Heart right ventricle (tissue), 16 donors: ENCODE results near the gene PNMA8C. TPM values are rescaled to one million over a fixed set of nuclear protein-coding genes. Genes with fewer than 3 reads are reported as not detected.
A peak's percentile ranks its signal among the peaks of the same experiment; 100 is the strongest.

Experiments
- ATAC-seq, 8 donors: fragments of 200-7000 bp; cut with Tn5 transposase; one replicate each; pipeline ENCODE4 v1.9.1; 2020; ENCODE audit warnings: mild to moderate bottlenecking in 8 of 8, moderate library complexity in 8 of 8, moderate number of reproducible peaks in 1 of 8
- DNase-seq, 2 donors: peaks; one replicate each; pipeline ENCODE4 v3.0.0-alpha.2; 2020
- H3K27ac ChIP-seq, 10 donors: fragments of 200-600 bp; sonication (generic) in 2 of 10; one replicate each; pipeline versions ENCODE4 v1.5.0 to v1.8.0; 2020 to 2022; ENCODE audit warnings: mild to moderate bottlenecking in 3 of 10
- H3K27me3 ChIP-seq, 7 donors: fragments of 200-600 bp; one replicate each; pipeline ENCODE4 v1.8.0; 2021 to 2022; ENCODE audit warnings: mild to moderate bottlenecking in 2 of 7
- H3K36me3 ChIP-seq, 9 donors: fragments of 200-600 bp; sonication (generic) in 1 of 9; one replicate each; pipeline versions ENCODE4 v1.5.0 to v1.8.0; 2020 to 2022; ENCODE audit warnings: mild to moderate bottlenecking in 2 of 9
- H3K4me1 ChIP-seq, 9 donors: fragments of 200-600 bp; sonication (generic) in 1 of 9; one replicate each; pipeline versions ENCODE4 v1.5.0 to v1.8.0; 2020 to 2022; ENCODE audit warnings: mild to moderate bottlenecking in 4 of 9
- H3K4me3 ChIP-seq, 10 donors: fragments of 200-600 bp; sonication (generic) in 2 of 10; one replicate each; pipeline versions ENCODE4 v1.5.0 to v1.8.0; 2020 to 2022; ENCODE audit warnings: mild to moderate bottlenecking in 7 of 10, moderate library complexity in 2 of 10
- H3K9me3 ChIP-seq, 11 donors: fragments of 200-600 bp in 10 of 11; sonication (generic) in 2 of 11; one replicate each; pipeline versions ENCODE4 v1.5.0 to v1.8.0; 2013 to 2022; ENCODE audit warnings: mild to moderate bottlenecking in 2 of 11, control low read depth in 1 of 11, moderate library complexity in 1 of 11
- WGBS, 2 donors: extraction: QIAGEN DNeasy Blood & Tissue Kit; methylation state at CpG; one replicate each; pipeline ENCODE4 v1.1.7; 2013; ENCODE audit warnings: inconsistent platforms in 1 of 2; 5-methylcytosine and 5-hydroxymethylcytosine counted together
- intact Hi-C, 10 donors: fragments of 100-400 bp; cut with DNase I; formaldehyde crosslinking; loops; one replicate each; pipeline versions ENCODE4 v1.11.1 to v1.14.2; 2022
- polyA plus RNA-seq, 2 donors: library from polyadenylated mRNA; stranded (reverse); fragments of 200-250 nt; gene quantifications; one replicate each; pipeline ENCODE4 v1.2.3, GENCODE V29; 2013
- total RNA-seq, 10 donors: library from RNA; stranded (reverse); fragmentation: NEBNext Ultra II Directional in 3 of 10; extraction: Animal tissue kit (Norgen Biotek cat#: 25700) in 3 of 10; gene quantifications; one replicate each; pipeline versions ENCODE4 v1.2.1 to v1.2.4, GENCODE V29; 2021 to 2023
- TF ChIP-seq, protein P1 (sequence below), 9 donors: fragments of 200-600 bp; sonication (generic) in 2 of 9; IDR thresholded peaks; one replicate each; pipeline versions ENCODE4 v1.5.0 to v1.8.0; 2021 to 2022; ENCODE audit warnings: antibody characterized with exemption in 9 of 9, mild to moderate bottlenecking in 5 of 9, moderate library complexity in 1 of 9
- donor health status: Arrhythmogenic right ventricular cardiomyopathy.
- donor health status: ischemic (EF 13 %, LVEDD 7.1; RV severe dilation, severe dysfunction).
- donor health status: healthy with polysubstance abuse.
- donor health status: DM: no; HTN: yes; CAD: no.
- donor health status: DM: no; HTN: no; CAD: no.
- donor health status: ischemic (EF 25% LVEDD 6.9; RV normal size, moderate dysfunction).
- donor health status: ischemic (EF 25% LVEDD 5.7; RV mildly dilated, moderate dysfunction).
- donor health status: healthy.
- donor health status: DM: yes; HTN: yes; CAD: no.
- donor health status: Ischemic cardiomyopathy.
- donor health status: ischemic (EF 35%, LVEDD 5.7; RV mildly dilated, moderate dysfunction).
- donor health status: nonischemic (EF 11% LVEDD 7.7; RV severe dilation, severe dysfunction).
- donor health status: DM: yes; HTN: yes; CAD: no.
- donor health status: PGD.
- donor health status: ischemic (EF 29% LVEDD 5.4; RV normal size, mild dysfunction).
- donor health status: nonischemic (EF 23%, LVEDD 6.1; RV moderate dilation, normal function).

The PNMA8C gene
- total and polyA plus RNA-seq, 12 donors = 0.01 to 0.13 (median 0.07) TPM; not detected in 5

DNA sequence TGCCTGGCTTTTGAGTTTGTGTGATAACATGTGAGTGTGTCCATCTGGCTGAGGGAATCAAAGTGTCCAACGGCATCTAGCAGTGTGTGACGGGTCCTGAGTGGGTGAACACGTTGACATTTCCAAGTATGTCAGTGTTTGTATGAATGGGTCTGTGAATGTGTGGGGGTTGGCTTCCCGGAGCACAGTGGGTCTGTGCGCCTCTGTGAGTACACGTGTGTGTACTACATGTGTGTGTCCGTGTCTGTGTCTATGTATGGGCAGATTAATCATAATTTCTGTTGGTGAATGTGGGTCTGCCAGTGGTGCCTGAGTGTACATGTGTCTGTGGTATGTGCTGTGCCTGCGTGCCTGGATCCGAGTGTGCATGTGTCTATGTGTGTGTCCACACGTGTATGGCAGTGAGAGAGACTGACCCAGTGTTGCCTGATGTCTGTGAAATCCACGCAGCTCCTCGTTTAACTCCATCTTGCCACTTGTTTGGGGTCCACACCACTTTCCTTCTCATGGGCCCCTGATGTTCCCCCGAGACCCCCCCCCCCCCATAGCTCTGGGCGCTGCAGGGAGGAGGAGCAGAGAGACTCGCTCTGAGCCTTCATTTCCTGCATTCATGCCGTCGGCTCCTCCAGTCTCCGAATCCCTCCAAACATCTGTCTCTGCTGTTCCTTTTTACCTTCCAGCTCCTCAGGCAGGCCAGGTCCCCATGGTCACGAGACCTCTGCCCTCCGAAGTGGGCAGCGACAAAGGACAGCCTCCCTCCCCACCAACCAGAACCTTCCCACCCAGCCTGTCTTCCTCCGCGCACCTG is 20.7 kb downstream of the PNMA8C start:
- WGBS, 2 donors = 17 to 18% methylated on average over 23 of the region's 23 CpGs
- H3K4me1 ChIP-seq = peaks cover 10 to 82% (median 41%) of the 10 kb centered on the region in 9 donors
- H3K27me3 ChIP-seq = peaks cover 3 to 81% (median 51%) of the 10 kb centered on the region in 7 donors
- no peaks in the 10 kb centered on the region for H3K9me3 ChIP-seq
- TF ChIP-seq, protein P1, sequence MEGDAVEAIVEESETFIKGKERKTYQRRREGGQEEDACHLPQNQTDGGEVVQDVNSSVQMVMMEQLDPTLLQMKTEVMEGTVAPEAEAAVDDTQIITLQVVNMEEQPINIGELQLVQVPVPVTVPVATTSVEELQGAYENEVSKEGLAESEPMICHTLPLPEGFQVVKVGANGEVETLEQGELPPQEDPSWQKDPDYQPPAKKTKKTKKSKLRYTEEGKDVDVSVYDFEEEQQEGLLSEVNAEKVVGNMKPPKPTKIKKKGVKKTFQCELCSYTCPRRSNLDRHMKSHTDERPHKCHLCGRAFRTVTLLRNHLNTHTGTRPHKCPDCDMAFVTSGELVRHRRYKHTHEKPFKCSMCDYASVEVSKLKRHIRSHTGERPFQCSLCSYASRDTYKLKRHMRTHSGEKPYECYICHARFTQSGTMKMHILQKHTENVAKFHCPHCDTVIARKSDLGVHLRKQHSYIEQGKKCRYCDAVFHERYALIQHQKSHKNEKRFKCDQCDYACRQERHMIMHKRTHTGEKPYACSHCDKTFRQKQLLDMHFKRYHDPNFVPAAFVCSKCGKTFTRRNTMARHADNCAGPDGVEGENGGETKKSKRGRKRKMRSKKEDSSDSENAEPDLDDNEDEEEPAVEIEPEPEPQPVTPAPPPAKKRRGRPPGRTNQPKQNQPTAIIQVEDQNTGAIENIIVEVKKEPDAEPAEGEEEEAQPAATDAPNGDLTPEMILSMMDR (IDR thresholded peaks at IDR 0.05) = no peak
- peak overlapping the region in 7 of 10 donors; percentile 6 to 32 (median 22) for H3K4me3 ChIP-seq
- intact Hi-C loops = no loop called here
- ATAC-seq (peak in 5 of 8 donors; percentile 2 to 24 (median 6)), DNase-seq (no peak)
- peaks cover 0 to 7% (median 0%) of the 10 kb centered on the region in 9 donors for H3K36me3 ChIP-seq
- H3K27ac ChIP-seq = peak overlapping the region in 9 of 10 donors; percentile 35 to 76 (median 53)

DNA sequence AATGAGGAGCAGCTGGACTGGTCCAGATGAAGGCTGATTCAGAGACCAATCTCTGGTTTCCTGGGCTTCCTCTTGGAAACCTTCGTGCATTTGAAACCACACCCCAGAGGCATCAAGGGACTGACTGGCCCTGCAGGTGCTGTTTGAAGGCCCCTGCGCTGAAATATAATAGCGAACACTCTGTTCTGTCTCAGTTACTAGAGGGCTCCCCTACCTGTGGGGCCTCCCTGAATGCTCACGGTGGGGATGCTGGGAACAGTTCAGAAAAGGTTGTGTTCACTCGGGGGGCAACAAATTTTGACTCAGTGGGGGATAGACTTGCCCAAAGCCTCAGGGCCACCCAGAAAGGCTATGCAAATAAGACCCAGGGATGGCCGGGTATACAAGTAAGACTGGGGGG is 21.8 kb downstream of the PNMA8C start:
- H3K36me3 ChIP-seq = peaks cover 0 to 7% (median 0%) of the 10 kb centered on the region in 9 donors
- intact Hi-C loops = no loop called here
- TF ChIP-seq, protein P1 (IDR thresholded peaks at IDR 0.05) = no peak
- H3K9me3 ChIP-seq = no peaks in the 10 kb centered on the region
- WGBS, 2 donors = 14 to 16% methylated on average over 6 of the region's 6 CpGs
- ATAC-seq (no peak), DNase-seq (no peak)
- H3K4me1 ChIP-seq = peaks cover 10 to 72% (median 39%) of the 10 kb centered on the region in 9 donors
- no peak overlapping the region for H3K4me3 ChIP-seq
- peaks cover 3 to 80% (median 42%) of the 10 kb centered on the region in 7 donors for H3K27me3 ChIP-seq
- H3K27ac ChIP-seq = no peak overlapping the region

DNA sequence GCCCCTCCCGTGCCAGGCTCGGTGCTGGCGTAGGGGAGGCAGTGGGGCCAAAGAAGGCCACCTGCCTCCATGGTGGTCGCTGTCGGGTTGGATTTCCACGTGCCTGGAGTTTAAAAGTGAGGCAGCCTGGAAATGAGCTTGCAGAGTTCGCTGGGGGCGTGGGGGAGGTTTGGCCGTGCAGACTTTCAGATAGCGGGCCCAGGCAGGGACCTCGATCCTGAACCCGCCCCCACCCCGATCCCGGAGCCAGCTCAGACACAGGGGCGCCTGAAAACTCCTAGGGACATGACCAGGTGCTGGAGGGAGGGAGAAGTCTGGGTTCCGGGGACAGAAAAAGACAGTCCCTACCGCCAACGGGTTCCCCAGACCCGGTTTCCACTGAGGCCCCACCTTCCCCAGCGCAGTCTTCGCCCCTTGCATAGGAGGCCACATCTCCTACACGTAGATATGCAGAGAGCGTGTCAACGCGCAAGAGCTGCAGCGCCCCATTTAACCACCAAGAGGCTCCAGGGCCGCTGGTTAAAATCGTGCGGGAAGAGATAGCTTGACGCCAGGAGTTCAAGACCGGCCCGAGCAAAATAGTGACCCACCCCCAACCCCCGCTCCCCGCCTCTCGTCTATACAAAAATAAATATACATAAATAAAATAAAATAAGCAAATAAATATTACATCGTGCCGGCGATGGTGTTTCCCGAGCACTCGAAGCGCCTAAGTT is 23.8 kb downstream of the PNMA8C start:
- H3K4me3 ChIP-seq = peak overlapping the region in 9 of 10 donors; percentile 37 to 55 (median 42)
- no peaks in the 10 kb centered on the region for H3K36me3 ChIP-seq
- H3K27ac ChIP-seq = peak overlapping the region in 9 of 10 donors; percentile 16 to 75 (median 58)
- WGBS, 2 donors = 14 to 21% methylated on average over 41 of the region's 41 CpGs
- intact Hi-C loops = loop anchor here in 2 of 10 donors (2.0 to 5.0 kb wide), 2 partner anchors 82 kb away; no protein-coding TSS in a partner anchor
- DNase-seq = no peak
- H3K4me1 ChIP-seq = peaks cover 5 to 54% (median 26%) of the 10 kb centered on the region in 9 donors
- TF ChIP-seq, protein P1 (IDR thresholded peaks at IDR 0.05) = peak in 4 of 9 donors; percentile 7 to 20 (median 16)
- no peaks in the 10 kb centered on the region for H3K9me3 ChIP-seq
- H3K27me3 ChIP-seq = peaks cover 0 to 80% (median 46%) of the 10 kb centered on the region in 7 donors
- peak in 4 of 8 donors; percentile 5 to 25 (median 18) for ATAC-seq
